ENCODE measurements around the gene KLF15.

- TF ChIP-seq KLF10 (tag by site-specific recombination; IDR thresholded peaks at IDR 0.05) (no peak), ZNF114 (tag by site-specific recombination; IDR thresholded peaks at IDR 0.05) (no peak), GFI1B (tag by site-specific recombination; IDR thresholded peaks at IDR 0.05) (no peak), RBAK (tag by site-specific recombination; IDR thresholded peaks at IDR 0.05) (no peak)
Measured at GRCh38 chr3:126316031-126316461, 41.2 kb downstream of the KLF15 start.
